HEK293T (cell line): ENCODE data around the gene PIEZO1.

Experiments
- ARNT ChIP-seq: fragments of 450-650 bp; IDR thresholded peaks from 2 replicates; pipeline ENCODE4 v1.6.1; 2017; ENCODE audit warnings: mild to moderate bottlenecking
- BHLHE40 ChIP-seq: fragments of 450-650 bp; IDR thresholded peaks from 2 replicates; pipeline ENCODE4 v1.6.1; 2016; ENCODE audit warnings: mild to moderate bottlenecking, moderate library complexity, borderline replicate concordance
- ELF4 ChIP-seq: fragments of 450-650 bp; IDR thresholded peaks from 2 replicates; pipeline ENCODE4 v1.6.1; 2017; ENCODE audit warnings: antibody characterized with exemption
- FOXA1 ChIP-seq: fragments of 450-650 bp; IDR thresholded peaks from 2 replicates; pipeline ENCODE4 v1.6.1; 2016; ENCODE audit warnings: mild to moderate bottlenecking
- FOXK2 ChIP-seq: fragments of 450-650 bp; IDR thresholded peaks from 2 replicates; pipeline ENCODE4 v1.6.1; 2016; ENCODE audit warnings: mild to moderate bottlenecking
- FOXM1 ChIP-seq: fragments of 450-650 bp; IDR thresholded peaks from 2 replicates; pipeline ENCODE4 v1.6.1; 2017; ENCODE audit warnings: mild to moderate bottlenecking, borderline replicate concordance
- HDGF ChIP-seq: fragments of 450-650 bp; IDR thresholded peaks from 2 replicates; pipeline ENCODE4 v1.6.1; 2017; ENCODE audit warnings: antibody characterized with exemption, borderline replicate concordance
- PKNOX1 ChIP-seq: fragments of 450-650 bp; IDR thresholded peaks from 2 replicates; pipeline ENCODE4 v1.6.1; 2016
- SP1 ChIP-seq: fragments of 450-650 bp; IDR thresholded peaks from 2 replicates; pipeline ENCODE4 v1.6.1; 2017
- SUZ12 ChIP-seq: fragments of 450-650 bp; IDR thresholded peaks from 2 replicates; pipeline ENCODE4 v1.6.1; 2016; ENCODE audit warnings: mild to moderate bottlenecking
- ZNF384 ChIP-seq: fragments of 450-650 bp; IDR thresholded peaks from 2 replicates; pipeline ENCODE4 v1.6.1; 2016

- no peak for TF ChIP-seq SUZ12
- no peak for TF ChIP-seq FOXM1
- TF ChIP-seq HDGF, result no peak
- TF ChIP-seq FOXK2, result no peak
- TF ChIP-seq FOXA1, result no peak
- TF ChIP-seq BHLHE40, result no peak
- no peak for TF ChIP-seq ARNT
- no peak for TF ChIP-seq PKNOX1
- TF ChIP-seq ZNF384, result no peak
- TF ChIP-seq SP1, result no peak
- no peak for TF ChIP-seq ELF4
Measured at GRCh38 chr16:88826070-88826840, 41.2 kb upstream of the PIEZO1 start.
